RPMI8226 (cell line): ENCODE data around the gene CRISP3.
"Not testable (repeated sequence)": the region's sequence is repeated elsewhere in the genome, so short reads cannot be mapped to it uniquely, and the experiment has no call there.

Experiments used
- DNase-seq: peaks from one replicate; pipeline ENCODE4 v3.0.0-alpha.2; 2015

Gene CRISP3

GRCh38 chr6:49744259-49744658 lies at the start of gene CRISP3:
CRISP3 (minus strand) TSS chr6:49744388; CDS start chr6:49744367, 21 bp downstream.
- no peak for DNase-seq

- no peak for DNase-seq
These were observed 46.2 kb upstream of the CRISP3 start for GRCh38 chr6:49790341-49790740.

- no peak for DNase-seq
These were observed 43.0 kb upstream of the CRISP3 start, which contains the start of gene PGK2 for GRCh38 chr6:49787176-49787575. PGK2 (minus strand) TSS chr6:49787285; CDS start chr6:49787187, 98 bp downstream.

GRCh38 chr6:49784272-49784671 lies 40.1 kb upstream of the CRISP3 start:
- no peak for DNase-seq

- no peak for DNase-seq
These were observed 38.5 kb upstream of the CRISP3 start for GRCh38 chr6:49782725-49783124.

- no peak for DNase-seq
These were observed 38.1 kb upstream of the CRISP3 start for GRCh38 chr6:49782293-49782692.

GRCh38 chr6:49776444-49776843 lies 32.3 kb upstream of the CRISP3 start:
- DNase-seq, result no peak

- no peak for DNase-seq
These were observed 30.9 kb upstream of the CRISP3 start for GRCh38 chr6:49775043-49775442.

- no peak for DNase-seq
These were observed 28.1 kb upstream of the CRISP3 start for GRCh38 chr6:49772285-49772684.

- DNase-seq, result no peak
These were observed 22.6 kb upstream of the CRISP3 start for GRCh38 chr6:49766762-49767161.

- DNase-seq, result no peak
These were observed 20.5 kb upstream of the CRISP3 start for GRCh38 chr6:49764571-49765236.

- DNase-seq, result no peak
These were observed 759 bp downstream of the CRISP3 start for GRCh38 chr6:49743429-49743828.

GRCh38 chr6:49739423-49739822 lies 4.8 kb downstream of the CRISP3 start:
- no peak for DNase-seq

- no peak for DNase-seq
These were observed 8.1 kb downstream of the CRISP3 start for GRCh38 chr6:49736017-49736508.

- DNase-seq, result no peak
These were observed 10.5 kb downstream of the CRISP3 start for GRCh38 chr6:49733680-49734079.

- DNase-seq, result no peak
These were observed 11.4 kb downstream of the CRISP3 start for GRCh38 chr6:49732781-49733180.

GRCh38 chr6:49730251-49730650 lies 13.9 kb downstream of the CRISP3 start:
- DNase-seq, result no peak

- DNase-seq, result not testable (repeated sequence)
These were observed 20.3 kb downstream of the CRISP3 start for GRCh38 chr6:49723917-49724316.

- no peak for DNase-seq
These were observed 22.9 kb downstream of the CRISP3 start for GRCh38 chr6:49721297-49721696.

GRCh38 chr6:49720372-49720771 lies 23.8 kb downstream of the CRISP3 start:
- no peak for DNase-seq

GRCh38 chr6:49713346-49713745 lies 30.8 kb downstream of the CRISP3 start, which contains the start of gene CRISP2:
CRISP2 (minus strand) TSS chr6:49713543; CDS start chr6:49709196, 4,347 bp downstream.
- DNase-seq, result no peak

GRCh38 chr6:49698478-49698877 lies 45.7 kb downstream of the CRISP3 start:
- no peak for DNase-seq

- no peak for DNase-seq
These were observed 50.7 kb downstream of the CRISP3 start for GRCh38 chr6:49693512-49693911.

GRCh38 chr6:49692534-49692933 lies 51.7 kb downstream of the CRISP3 start:
- no peak for DNase-seq
